Esophagus squamous epithelium (tissue), 4 donors: ENCODE results near the gene RASA4B.
"Not testable (repeated sequence)": the region's sequence is repeated elsewhere in the genome, so short reads cannot be mapped to it uniquely, and the experiment has no call there.

Experiments used
- POLR2A ChIP-seq, 4 donors: fragments of 450-650 bp; IDR thresholded peaks; one replicate each; pipeline ENCODE4 v1.6.1; 2017; ENCODE audit warnings: antibody characterized with exemption in 4 of 4, mild to moderate bottlenecking in 4 of 4, moderate library complexity in 3 of 4
- TF ChIP-seq, protein P1 (sequence below), 6 experiments: fragments of 450-650 bp in 4 of 6; fragments of 200-600 bp in 2 of 6; sonication (generic) in 2 of 6; IDR thresholded peaks; one replicate each; pipeline ENCODE4 v1.5.1; 2016 to 2019; ENCODE audit warnings: antibody characterized with exemption in 6 of 6, mild to moderate bottlenecking in 4 of 6, moderate library complexity in 4 of 6

DNA sequence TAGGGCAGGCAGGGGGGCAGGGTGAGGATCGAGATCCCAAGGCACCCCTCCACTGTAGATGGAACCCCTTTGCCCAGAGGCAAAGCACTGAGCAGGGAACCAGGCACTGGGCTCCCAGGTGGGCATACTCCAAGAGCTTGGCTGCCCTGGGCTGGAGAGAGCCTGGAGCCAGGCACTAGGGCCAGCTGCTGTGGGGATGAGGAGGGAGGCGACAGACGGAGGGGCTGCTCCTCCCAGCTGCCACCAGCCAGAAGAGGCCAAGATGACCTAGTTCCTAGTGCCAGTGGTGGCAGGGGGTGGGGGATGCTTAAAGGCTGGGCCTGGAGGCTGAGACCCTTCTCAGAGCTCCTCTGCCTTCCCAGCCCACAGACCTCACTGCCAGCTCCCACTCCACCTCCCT, 1.7 kb downstream of the RASA4B start:
- TF ChIP-seq, protein P1, sequence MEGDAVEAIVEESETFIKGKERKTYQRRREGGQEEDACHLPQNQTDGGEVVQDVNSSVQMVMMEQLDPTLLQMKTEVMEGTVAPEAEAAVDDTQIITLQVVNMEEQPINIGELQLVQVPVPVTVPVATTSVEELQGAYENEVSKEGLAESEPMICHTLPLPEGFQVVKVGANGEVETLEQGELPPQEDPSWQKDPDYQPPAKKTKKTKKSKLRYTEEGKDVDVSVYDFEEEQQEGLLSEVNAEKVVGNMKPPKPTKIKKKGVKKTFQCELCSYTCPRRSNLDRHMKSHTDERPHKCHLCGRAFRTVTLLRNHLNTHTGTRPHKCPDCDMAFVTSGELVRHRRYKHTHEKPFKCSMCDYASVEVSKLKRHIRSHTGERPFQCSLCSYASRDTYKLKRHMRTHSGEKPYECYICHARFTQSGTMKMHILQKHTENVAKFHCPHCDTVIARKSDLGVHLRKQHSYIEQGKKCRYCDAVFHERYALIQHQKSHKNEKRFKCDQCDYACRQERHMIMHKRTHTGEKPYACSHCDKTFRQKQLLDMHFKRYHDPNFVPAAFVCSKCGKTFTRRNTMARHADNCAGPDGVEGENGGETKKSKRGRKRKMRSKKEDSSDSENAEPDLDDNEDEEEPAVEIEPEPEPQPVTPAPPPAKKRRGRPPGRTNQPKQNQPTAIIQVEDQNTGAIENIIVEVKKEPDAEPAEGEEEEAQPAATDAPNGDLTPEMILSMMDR (IDR thresholded peaks at IDR 0.05): not testable (repeated sequence)
- TF ChIP-seq POLR2A (IDR thresholded peaks at IDR 0.05): not testable (repeated sequence)
